NCI-H146 treated with DMSO at 0.1 percent for 48 hours (cell line): ENCODE data around the gene CAMP.
"Not testable (repeated sequence)": the region's sequence is repeated elsewhere in the genome, so short reads cannot be mapped to it uniquely, and the experiment has no call there.

Experiments used
- DNase-seq: peaks from one replicate; lab custom pipeline; 2025; ENCODE audit not compliant: unreplicated experiment; lab: John Stamatoyannopoulos, UW

Gene CAMP

GRCh38 chr3:48222616-48223513 is at the start of gene CAMP:
Gene CAMP, plus strand, starts transcription at chr3:48223495. Its CDS starts 17 bp downstream, at chr3:48223512.
- peak; percentile 24 for DNase-seq

DNA sequence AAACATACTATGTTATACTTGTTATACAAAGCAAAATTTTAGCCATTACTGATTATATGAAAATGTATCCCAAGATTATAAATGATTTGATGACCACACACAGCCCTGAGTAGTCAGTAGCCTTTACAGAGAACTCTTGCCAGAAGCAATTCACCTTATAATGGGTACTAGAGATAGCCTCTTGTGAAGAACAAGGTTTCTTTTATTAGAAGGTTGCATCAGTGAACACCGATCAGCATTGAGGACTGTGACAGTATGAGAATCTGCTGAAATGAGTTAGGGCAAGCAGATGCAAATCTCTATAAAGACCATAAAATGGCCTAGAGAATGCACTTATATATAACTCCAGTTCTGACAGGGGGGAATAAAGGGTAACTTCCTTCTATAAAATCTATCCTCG is 45.2 kb upstream of the CAMP start:
- no peak for DNase-seq

DNA sequence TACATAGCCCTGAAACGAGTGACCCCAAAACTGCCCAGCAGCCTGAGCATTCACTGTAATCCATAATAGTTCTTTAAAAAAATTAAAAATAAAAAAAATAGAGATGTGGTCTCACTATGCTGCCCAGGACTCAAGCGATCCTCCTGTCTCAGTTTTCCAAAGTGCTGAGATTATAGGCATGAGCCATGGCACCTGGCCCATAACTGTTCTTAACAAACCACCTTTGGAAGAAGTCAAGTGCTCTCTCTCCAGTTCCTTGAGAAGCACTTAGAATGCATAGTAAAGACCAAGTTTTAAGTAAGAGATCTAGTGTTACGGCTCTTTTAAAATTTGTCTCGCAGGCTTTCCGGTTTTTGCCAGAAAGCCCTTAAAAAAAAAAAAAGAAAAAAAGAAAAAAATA is 43.3 kb upstream of the CAMP start:
- DNase-seq: no peak

GRCh38 chr3:48180531-48181253 is 42.6 kb upstream of the CAMP start:
- no peak for DNase-seq

DNA sequence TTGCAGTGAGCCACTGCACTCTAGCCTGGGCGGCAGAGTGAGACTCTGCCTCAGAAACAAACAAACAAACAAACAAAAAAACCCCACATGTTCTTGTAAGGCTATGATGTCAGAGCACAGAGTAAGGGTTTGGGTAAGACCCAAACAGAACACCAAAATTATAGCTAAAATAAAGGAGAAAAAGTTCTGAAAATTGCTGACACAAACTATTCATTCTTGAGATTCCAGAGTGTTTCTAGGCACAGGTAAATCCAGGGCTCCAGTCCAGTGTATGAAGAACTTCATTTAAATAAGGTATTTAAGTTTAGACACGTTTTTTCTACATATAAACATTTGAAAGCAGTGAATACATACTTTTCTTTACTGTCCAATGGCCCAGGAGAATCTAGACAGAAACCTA is 39.0 kb upstream of the CAMP start:
- no peak for DNase-seq

GRCh38 chr3:48185129-48185528 is 38.2 kb upstream of the CAMP start:
- no peak for DNase-seq

GRCh38 chr3:48186631-48187300 is 36.5 kb upstream of the CAMP start:
- no peak for DNase-seq

GRCh38 chr3:48187301-48187578 is 36.1 kb upstream of the CAMP start:
- DNase-seq: no peak

- no peak for DNase-seq
Measured at GRCh38 chr3:48187579-48188265, 35.6 kb upstream of the CAMP start.

GRCh38 chr3:48188266-48189201 is 34.8 kb upstream of the CAMP start, which contains the start of gene CDC25A:
Gene CDC25A, minus strand, starts transcription at chr3:48188417. Its CDS starts 470 bp downstream, at chr3:48187947.
- peak; percentile 96 for DNase-seq

GRCh38 chr3:48189321-48189720 is 34.0 kb upstream of the CAMP start:
- DNase-seq: no peak

DNA sequence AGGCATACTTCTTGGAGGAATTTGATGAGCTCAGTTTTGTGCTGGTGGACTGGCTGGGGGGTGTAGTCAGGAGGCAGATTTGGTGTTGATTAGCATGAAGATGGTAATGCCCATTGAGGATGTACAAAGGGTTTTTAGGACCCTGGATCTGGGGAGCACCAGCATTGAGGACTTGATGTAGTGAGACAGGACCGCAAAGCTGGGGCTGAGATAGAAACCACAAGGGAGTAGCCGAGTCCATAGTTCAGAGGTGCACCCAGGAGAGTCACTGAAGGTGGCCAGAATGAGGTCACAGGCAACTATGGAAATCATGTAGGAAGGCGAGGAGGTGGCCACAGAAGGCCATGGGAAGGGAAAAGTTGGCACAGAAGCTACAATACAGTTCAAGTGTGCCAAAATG is 32.4 kb upstream of the CAMP start:
- DNase-seq: no peak

- DNase-seq: peak; percentile 39
Measured at GRCh38 chr3:48194446-48195071, 28.7 kb upstream of the CAMP start.

DNA sequence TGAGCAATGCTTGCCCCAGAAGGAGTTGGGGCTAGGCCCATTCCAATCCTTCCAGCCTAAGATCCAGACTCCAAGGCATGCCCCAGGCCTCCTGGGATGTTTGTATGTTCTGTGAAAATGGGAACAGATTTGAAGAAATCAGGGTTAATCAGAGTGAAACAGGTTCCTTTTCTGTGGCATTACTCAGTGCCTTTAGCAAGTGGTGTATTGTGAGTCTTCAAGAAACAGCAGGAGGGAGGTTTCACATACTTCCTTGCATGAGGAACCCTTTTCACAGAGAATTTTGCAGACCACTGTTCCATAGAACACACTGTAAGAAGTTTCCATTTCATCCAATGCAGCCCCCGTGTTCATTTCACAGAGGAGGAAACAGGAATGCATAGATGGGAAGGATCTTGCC is 26.7 kb upstream of the CAMP start:
- no peak for DNase-seq

DNA sequence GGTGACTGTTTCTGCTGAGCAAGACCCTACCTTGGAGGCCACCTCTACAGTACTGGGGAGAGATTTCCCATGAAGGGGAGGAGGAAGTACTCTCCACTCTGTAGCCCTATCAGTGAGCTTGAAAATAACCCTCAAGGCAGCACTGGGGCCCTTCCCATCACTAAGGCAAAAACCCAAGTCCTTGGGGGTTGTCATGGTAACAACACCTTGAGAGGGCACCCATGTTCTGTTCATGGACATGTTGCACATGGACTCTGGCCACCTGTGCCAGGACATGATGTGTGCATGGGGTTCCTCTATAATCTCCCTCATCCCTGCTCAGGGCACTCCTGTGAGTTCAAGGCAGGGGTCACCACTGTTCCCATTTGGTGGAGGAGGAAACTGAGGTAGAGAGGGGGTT is 24.2 kb upstream of the CAMP start:
- DNase-seq: no peak

- DNase-seq: no peak
Measured at GRCh38 chr3:48202632-48203031, 20.7 kb upstream of the CAMP start.

GRCh38 chr3:48208076-48208475 is 15.2 kb upstream of the CAMP start:
- DNase-seq: no peak

- no peak for DNase-seq
Measured at GRCh38 chr3:48209445-48209844, 13.8 kb upstream of the CAMP start.

- DNase-seq: not testable (repeated sequence)
Measured at GRCh38 chr3:48210534-48210933, 12.8 kb upstream of the CAMP start.

DNA sequence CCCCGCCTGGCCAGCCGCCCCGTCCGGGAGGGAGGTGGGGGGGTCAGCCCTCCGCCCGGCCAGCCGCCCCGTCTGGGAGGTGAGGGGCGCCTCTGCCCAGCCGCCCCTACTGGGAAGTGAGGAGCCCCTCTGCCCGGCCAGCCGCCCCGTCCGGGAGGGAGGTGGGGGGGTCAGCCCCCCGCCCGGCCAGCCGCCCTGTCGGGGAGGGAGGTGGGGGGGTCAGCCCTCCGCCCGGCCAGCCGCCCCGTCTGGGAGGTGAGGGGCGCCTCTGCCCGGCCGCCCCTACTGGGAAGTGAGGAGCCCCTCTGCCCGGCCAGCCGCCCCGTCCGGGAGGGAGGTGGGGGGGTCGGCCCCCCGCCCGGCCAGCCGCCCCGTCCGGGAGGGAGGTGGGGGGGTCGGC is 11.5 kb upstream of the CAMP start:
- not testable (repeated sequence) for DNase-seq
